ENCODE results near the gene TOM1L1. TPM values are rescaled to one million over a fixed set of nuclear protein-coding genes. Genes with fewer than 3 reads are reported as not detected.

TOM1L1 gene, protein sequence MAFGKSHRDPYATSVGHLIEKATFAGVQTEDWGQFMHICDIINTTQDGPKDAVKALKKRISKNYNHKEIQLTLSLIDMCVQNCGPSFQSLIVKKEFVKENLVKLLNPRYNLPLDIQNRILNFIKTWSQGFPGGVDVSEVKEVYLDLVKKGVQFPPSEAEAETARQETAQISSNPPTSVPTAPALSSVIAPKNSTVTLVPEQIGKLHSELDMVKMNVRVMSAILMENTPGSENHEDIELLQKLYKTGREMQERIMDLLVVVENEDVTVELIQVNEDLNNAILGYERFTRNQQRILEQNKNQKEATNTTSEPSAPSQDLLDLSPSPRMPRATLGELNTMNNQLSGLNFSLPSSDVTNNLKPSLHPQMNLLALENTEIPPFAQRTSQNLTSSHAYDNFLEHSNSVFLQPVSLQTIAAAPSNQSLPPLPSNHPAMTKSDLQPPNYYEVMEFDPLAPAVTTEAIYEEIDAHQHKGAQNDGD
- 54.8 and 90.2 TPM in 2 replicates for total RNA-seq

GRCh38 chr17:54900457-54901229 lies at the start of gene TOM1L1:
Gene TOM1L1 (plus strand): TSS chr17:54900852. CDS start chr17:54900866, 14 bp downstream.

DNA sequence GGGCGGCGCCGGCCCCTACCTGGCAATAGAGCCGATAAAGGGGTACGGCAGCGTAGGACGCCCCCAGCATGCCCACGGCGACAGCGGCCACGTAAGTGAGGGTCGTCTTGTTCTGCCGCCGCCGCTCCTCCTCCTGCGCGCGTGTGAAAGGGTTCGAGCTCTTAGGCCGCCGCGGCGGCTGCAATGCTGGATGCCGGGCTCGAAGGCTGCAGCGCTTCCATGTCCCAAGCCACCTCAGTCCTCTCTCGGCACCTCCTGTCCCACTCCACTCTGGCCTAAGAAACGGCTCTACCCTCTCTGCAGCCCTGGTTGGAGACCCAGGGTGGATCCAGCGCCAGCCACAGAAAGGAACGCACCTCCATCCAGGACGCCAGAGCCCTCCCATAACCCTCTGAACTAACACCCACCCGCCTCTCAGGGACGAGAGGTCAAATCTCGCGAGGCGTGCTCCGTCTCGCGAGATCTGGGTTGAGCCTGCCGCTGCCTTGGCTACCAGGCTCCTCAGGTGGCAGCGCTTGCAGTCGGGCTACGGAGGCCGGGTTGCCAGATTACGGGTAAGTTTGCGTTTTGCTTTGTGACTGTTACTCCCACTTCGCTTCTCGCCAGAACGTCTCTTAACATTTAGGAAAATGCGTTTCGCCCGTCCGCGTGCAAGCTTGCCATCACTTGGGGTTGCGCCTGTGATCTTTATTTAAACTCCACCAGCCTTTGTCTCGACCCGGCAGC lies 67.8 kb downstream of the TOM1L1 start, which contains the start of the genes COX11 and STXBP4:
Gene COX11, minus strand, starts transcription at position 393 of the 726 bp plus-strand sequence. Its CDS starts 8 bp downstream, at position 385.
Gene STXBP4, plus strand, starts transcription at position 504 of the 726 bp plus-strand sequence. CDS start 17,455 bp downstream, outside the sequence.

Other genes starting within 250 kb of the TOM1L1 start
- gene COX11, start 67.8 kb downstream of the TOM1L1 start, total RNA-seq = 26.0 and 52.0 TPM in 2 replicates
- gene STXBP4, start 67.9 kb downstream of the TOM1L1 start, total RNA-seq = 5.8 and 19.2 TPM in 2 replicates